Peyer's patch (tissue), 4 donors: ENCODE measurements around the gene METTL1.
"Not testable (repeated sequence)": the region's sequence is repeated elsewhere in the genome, so short reads cannot be mapped to it uniquely, and the experiment has no call there.

ENCODE experiments used
- CTCF ChIP-seq, 6 experiments: fragments of 450-650 bp in 4 of 6; fragments of 200-600 bp in 2 of 6; sonication (generic) in 1 of 6; IDR thresholded peaks; one replicate each; pipeline ENCODE4 v1.5.1; 2017 to 2019; ENCODE audit warnings: antibody characterized with exemption in 6 of 6, mild to moderate bottlenecking in 3 of 6, moderate library complexity in 1 of 6
- POLR2A ChIP-seq, 2 donors: fragments of 450-650 bp; IDR thresholded peaks; one replicate each; pipeline ENCODE4 v1.5.1; 2017; ENCODE audit warnings: antibody characterized with exemption in 2 of 2, mild to moderate bottlenecking in 2 of 2, moderate library complexity in 2 of 2

DNA sequence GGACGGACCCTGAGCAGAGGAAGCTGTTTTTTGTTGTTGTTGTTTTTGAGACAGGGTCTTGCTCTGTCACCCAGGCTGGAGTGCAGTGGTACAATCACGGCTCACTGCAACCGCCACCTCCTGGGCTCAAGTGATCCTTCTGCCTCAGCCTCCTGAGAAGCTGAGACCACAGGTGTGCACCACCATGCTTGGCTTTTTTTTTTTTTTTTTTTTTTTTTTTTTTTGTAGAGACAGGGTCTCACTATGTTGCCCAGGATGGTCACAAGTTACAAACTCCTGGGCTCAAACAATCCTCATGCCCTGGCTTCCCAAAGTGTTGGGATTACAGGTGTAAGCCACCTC lies 46.1 kb upstream of the METTL1 start:
- not testable (repeated sequence) for TF ChIP-seq CTCF, POLR2A (IDR thresholded peaks at IDR 0.05)
